IPS-15b (cell line): ENCODE measurements around the gene MYO7A.

ENCODE experiments used
- H3K27me3 ChIP-seq: one replicate; pipeline ENCODE4 v1.6.1; 2013; ENCODE audit warnings: low read length; ENCODE audit not compliant: control insufficient read depth, insufficient read depth
- H3K36me3 ChIP-seq: one replicate; pipeline ENCODE4 v1.6.1; 2013; ENCODE audit warnings: low read length; ENCODE audit not compliant: control insufficient read depth, insufficient read depth
- H3K4me1 ChIP-seq: one replicate; pipeline ENCODE4 v1.6.1; 2013; ENCODE audit warnings: mild to moderate bottlenecking, low read length; ENCODE audit not compliant: control insufficient read depth, insufficient read depth
- H3K4me3 ChIP-seq: one replicate; pipeline ENCODE4 v1.5.1; 2013; ENCODE audit warnings: low read depth, low read length
- H3K9ac ChIP-seq: one replicate; pipeline ENCODE4 v1.6.1; 2013; ENCODE audit warnings: low read depth, mild to moderate bottlenecking, low read length
- H3K9me3 ChIP-seq: one replicate; pipeline ENCODE4 v1.6.1; 2013; ENCODE audit warnings: mild to moderate bottlenecking, low read length; ENCODE audit not compliant: control insufficient read depth, insufficient read depth

The MYO7A gene

GRCh38 chr11:77253690-77254089 is 125.6 kb downstream of the MYO7A start:
- no peaks in the 10 kb centered on the region for H3K4me1 ChIP-seq
- H3K36me3 ChIP-seq: no peaks in the 10 kb centered on the region
- H3K9me3 ChIP-seq: no peaks in the 10 kb centered on the region
- no peaks in the 10 kb centered on the region for H3K27me3 ChIP-seq
- no peak overlapping the region for H3K4me3 ChIP-seq
- H3K9ac ChIP-seq: no peak overlapping the region

- Histone ChIP-seq H3K9ac (no peak overlapping the region), H3K27me3 (no peaks in the 10 kb centered on the region)
These were observed 131.6 kb downstream of the MYO7A start for GRCh38 chr11:77259641-77260040.

GRCh38 chr11:77262803-77263202 is 134.8 kb downstream of the MYO7A start:
- no peak overlapping the region for H3K9ac ChIP-seq
- no peaks in the 10 kb centered on the region for H3K9me3 ChIP-seq
- H3K27me3 ChIP-seq: no peaks in the 10 kb centered on the region
- no peaks in the 10 kb centered on the region for H3K36me3 ChIP-seq
- no peak overlapping the region for H3K4me3 ChIP-seq
- H3K4me1 ChIP-seq: no peaks in the 10 kb centered on the region

More at GRCh38 chr11:77259641-77260040, 131.6 kb downstream of the MYO7A start:
- H3K36me3 ChIP-seq: no peaks in the 10 kb centered on the region
- H3K9me3 ChIP-seq: no peaks in the 10 kb centered on the region
- no peaks in the 10 kb centered on the region for H3K4me1 ChIP-seq
- no peak overlapping the region for H3K4me3 ChIP-seq
